Endothelial cell (in vitro differentiated cells): ENCODE results near the gene RAB31. TPM values are rescaled to one million over a fixed set of nuclear protein-coding genes. Genes with fewer than 3 reads are reported as not detected.

ENCODE experiments used
- DNase-seq: peaks from one replicate; pipeline ENCODE4 v3.0.0; 2021; ENCODE audit warnings: low spot score
- H3K27ac Mint-ChIP-seq: one replicate; pipeline ENCODE4 v1.8.0; 2021; ENCODE audit warnings: mixed read lengths, inconsistent platforms; ENCODE audit not compliant: unreplicated experiment
- H3K27me3 Mint-ChIP-seq: one replicate; pipeline ENCODE4 v1.8.0; 2021; ENCODE audit warnings: mild to moderate bottlenecking, moderate library complexity, mixed read lengths, inconsistent platforms; ENCODE audit not compliant: unreplicated experiment
- H3K36me3 Mint-ChIP-seq: one replicate; pipeline ENCODE4 v1.8.0; 2021; ENCODE audit warnings: mild to moderate bottlenecking, low read depth, mixed read lengths, inconsistent platforms; ENCODE audit not compliant: unreplicated experiment
- H3K4me1 Mint-ChIP-seq: one replicate; pipeline ENCODE4 v1.8.0; 2021; ENCODE audit warnings: mild to moderate bottlenecking, mixed read lengths, inconsistent platforms; ENCODE audit not compliant: unreplicated experiment
- H3K4me3 Mint-ChIP-seq: one replicate; pipeline ENCODE4 v1.8.0; 2021; ENCODE audit warnings: mild to moderate bottlenecking, mixed read lengths, inconsistent platforms; ENCODE audit not compliant: unreplicated experiment
- H3K9me3 Mint-ChIP-seq: one replicate; pipeline ENCODE4 v1.8.0; 2021; ENCODE audit warnings: mixed read lengths, inconsistent platforms; ENCODE audit not compliant: unreplicated experiment
- CTCF ChIP-seq: fragments of 200-600 bp; sonication (generic); IDR thresholded peaks from one replicate; pipeline ENCODE4 v1.5.0; 2021; ENCODE audit warnings: antibody characterized with exemption; ENCODE audit not compliant: unreplicated experiment
- total RNA-seq: library from RNA; stranded (reverse); fragmentation: NEBNext Ultra II Directional; extraction: Animal tissue kit (Norgen Biotek cat#: 25700); gene quantifications from one replicate; pipeline ENCODE4 v1.2.1, GENCODE V29; 2021; ENCODE audit not compliant: unreplicated experiment

The RAB31 gene
- total RNA-seq, 1 donor from 2014 or later = 88.8 TPM

GRCh38 chr18:9808295-9809241 lies 100.5 kb downstream of the RAB31 start:
- H3K27me3 Mint-ChIP-seq = no peaks in the 10 kb centered on the region
- DNase-seq = no peak
- TF ChIP-seq CTCF = no peak
- H3K36me3 Mint-ChIP-seq = peaks cover 20% of the 10 kb centered on the region
- H3K4me1 Mint-ChIP-seq = no peaks in the 10 kb centered on the region
- no peak overlapping the region for H3K27ac Mint-ChIP-seq
- no peak overlapping the region for H3K4me3 Mint-ChIP-seq
- no peaks in the 10 kb centered on the region for H3K9me3 Mint-ChIP-seq

GRCh38 chr18:9809697-9810096 lies 101.6 kb downstream of the RAB31 start:
- TF ChIP-seq CTCF = no peak
- no peaks in the 10 kb centered on the region for H3K9me3 Mint-ChIP-seq
- H3K27ac Mint-ChIP-seq = no peak overlapping the region
- DNase-seq = no peak
- H3K4me1 Mint-ChIP-seq = no peaks in the 10 kb centered on the region
- no peaks in the 10 kb centered on the region for H3K27me3 Mint-ChIP-seq
- H3K36me3 Mint-ChIP-seq = peaks cover 18% of the 10 kb centered on the region
- H3K4me3 Mint-ChIP-seq = no peak overlapping the region

GRCh38 chr18:9810299-9810698 lies 102.2 kb downstream of the RAB31 start:
- TF ChIP-seq CTCF = no peak
- Mint-ChIP-seq H3K4me1 (no peaks in the 10 kb centered on the region), H3K27ac (no peak overlapping the region), H3K27me3 (no peaks in the 10 kb centered on the region), H3K4me3 (no peak overlapping the region), H3K9me3 (no peaks in the 10 kb centered on the region), H3K36me3 (peaks cover 17% of the 10 kb centered on the region)
- DNase-seq = no peak

- peak; percentile 16 for DNase-seq
- H3K4me3 Mint-ChIP-seq = no peak overlapping the region
- no peak for TF ChIP-seq CTCF
- H3K9me3 Mint-ChIP-seq = no peaks in the 10 kb centered on the region
- H3K4me1 Mint-ChIP-seq = no peaks in the 10 kb centered on the region
- H3K36me3 Mint-ChIP-seq = peaks cover 16% of the 10 kb centered on the region
- H3K27me3 Mint-ChIP-seq = no peaks in the 10 kb centered on the region
- H3K27ac Mint-ChIP-seq = no peak overlapping the region
Measured at GRCh38 chr18:9810994-9811705, 103.0 kb downstream of the RAB31 start.

- Mint-ChIP-seq H3K4me3 (no peak overlapping the region), H3K27me3 (no peaks in the 10 kb centered on the region), H3K27ac (no peak overlapping the region), H3K9me3 (no peaks in the 10 kb centered on the region), H3K4me1 (no peaks in the 10 kb centered on the region), H3K36me3 (peaks cover 11% of the 10 kb centered on the region)
- DNase-seq = no peak
- TF ChIP-seq CTCF = no peak
Measured at GRCh38 chr18:9811978-9812377, 103.9 kb downstream of the RAB31 start.
